Activated CD4-positive, alpha-beta memory T cell treated with anti-CD3 and anti-CD28 coated beads for 36 hours (primary cell): Measurements from ENCODE around the gene SPIRE1. TPM values are rescaled to one million over a fixed set of nuclear protein-coding genes. Genes with fewer than 3 reads are reported as not detected.
"Not testable (repeated sequence)": the region's sequence is repeated elsewhere in the genome, so short reads cannot be mapped to it uniquely, and the experiment has no call there.

ENCODE experiments used
- CTCF ChIA-PET: fragments of 350-600 bp; sonication (Branson Sonifier 250); formaldehyde crosslinking; loops from one replicate; lab custom pipeline; 2021; ENCODE audit warnings: antibody characterized with exemption, inconsistent platforms; lab: Charles Lee
- POLR2A ChIA-PET: fragments of 350-600 bp; sonication (Branson Sonifier 250); formaldehyde crosslinking; loops from one replicate; lab custom pipeline; 2021; ENCODE audit warnings: antibody characterized with exemption; lab: Charles Lee
- DNase-seq: peaks from one replicate; pipeline ENCODE4 v3.0.0-alpha.2; 2020
- H3K27ac Mint-ChIP-seq: one replicate; pipeline ENCODE4 v1.8.0; 2021; ENCODE audit warnings: mixed read lengths
- H3K27me3 Mint-ChIP-seq: one replicate; pipeline ENCODE4 v1.8.0; 2021; ENCODE audit warnings: mixed read lengths
- H3K36me3 Mint-ChIP-seq: one replicate; pipeline ENCODE4 v1.8.0; 2021; ENCODE audit warnings: mixed read lengths
- H3K4me1 Mint-ChIP-seq: one replicate; pipeline ENCODE4 v1.8.0; 2021; ENCODE audit warnings: low read depth, mixed read lengths
- H3K4me3 Mint-ChIP-seq: one replicate; pipeline ENCODE4 v1.8.0; 2021; ENCODE audit warnings: mild to moderate bottlenecking, mixed read lengths
- H3K9me3 Mint-ChIP-seq: one replicate; pipeline ENCODE4 v1.8.0; 2021; ENCODE audit warnings: mixed read lengths
- intact Hi-C: fragments of 100-400 bp; cut with micrococcal nuclease; formaldehyde crosslinking; loops from one replicate; pipeline ENCODE4 v1.15.1; 2023
- total RNA-seq, 2 experiments: library from RNA; stranded (reverse); gene quantifications; one replicate each; pipeline ENCODE4 v1.2.3, GENCODE V29; 2021

SPIRE1 gene
- total RNA-seq, 2 experiments from 2014 or later = 5.1 to 7.2 TPM

GRCh38 chr18:12645254-12645653 lies 12.7 kb downstream of the SPIRE1 start:
- no peak overlapping the region for H3K4me3 Mint-ChIP-seq
- POLR2A ChIA-PET = no interaction called here

GRCh38 chr18:12643756-12644155 lies 14.2 kb downstream of the SPIRE1 start:
- CTCF ChIA-PET, H3K9me3 Mint-ChIP-seq, POLR2A ChIA-PET: not testable (repeated sequence)

More at GRCh38 chr18:12645254-12645653, 12.7 kb downstream of the SPIRE1 start:
- intact Hi-C loops = no loop called here
- H3K27ac Mint-ChIP-seq = no peak overlapping the region
- peaks cover 4% of the 10 kb centered on the region for H3K4me1 Mint-ChIP-seq
- H3K9me3 Mint-ChIP-seq = no peaks in the 10 kb centered on the region
- CTCF ChIA-PET = no interaction called here
- no peaks in the 10 kb centered on the region for H3K36me3 Mint-ChIP-seq
- no peak for DNase-seq
- H3K27me3 Mint-ChIP-seq = peaks cover 5% of the 10 kb centered on the region

GRCh38 chr18:12640881-12641200 lies 17.1 kb downstream of the SPIRE1 start:
- H3K4me3 Mint-ChIP-seq = no peak overlapping the region
- H3K36me3 Mint-ChIP-seq = no peaks in the 10 kb centered on the region
- no peak for DNase-seq
- H3K27ac Mint-ChIP-seq = no peak overlapping the region
- intact Hi-C loops = no loop called here
- ChIA-PET CTCF (interaction anchor here (0.7 to 1.4 kb wide), 2 partner anchors 172 to 249 kb away, joined by 3 to 8 read pairs; no protein-coding TSS in a partner anchor), POLR2A (no interaction called here)
- peaks cover 6% of the 10 kb centered on the region for H3K4me1 Mint-ChIP-seq
- H3K27me3 Mint-ChIP-seq = peaks cover 7% of the 10 kb centered on the region
- H3K9me3 Mint-ChIP-seq = no peaks in the 10 kb centered on the region

More at GRCh38 chr18:12643756-12644155, 14.2 kb downstream of the SPIRE1 start:
- DNase-seq, H3K27me3 Mint-ChIP-seq, H3K36me3 Mint-ChIP-seq, H3K4me1 Mint-ChIP-seq, intact Hi-C loops, H3K4me3 Mint-ChIP-seq, H3K27ac Mint-ChIP-seq: not testable (repeated sequence)

GRCh38 chr18:12639990-12640880 lies 17.7 kb downstream of the SPIRE1 start:
- intact Hi-C loops = no loop called here
- H3K36me3 Mint-ChIP-seq = no peaks in the 10 kb centered on the region
- no peak overlapping the region for H3K27ac Mint-ChIP-seq
- no peak for DNase-seq
- H3K9me3 Mint-ChIP-seq = no peaks in the 10 kb centered on the region
- H3K27me3 Mint-ChIP-seq = peaks cover 6% of the 10 kb centered on the region
- ChIA-PET POLR2A (no interaction called here), CTCF (interaction anchor here (0.7 to 1.4 kb wide), 2 partner anchors 172 to 248 kb away, joined by 3 to 8 read pairs; no protein-coding TSS in a partner anchor)
- H3K4me3 Mint-ChIP-seq = no peak overlapping the region
- peaks cover 6% of the 10 kb centered on the region for H3K4me1 Mint-ChIP-seq

GRCh38 chr18:12638644-12639124 lies 19.2 kb downstream of the SPIRE1 start:
- Mint-ChIP-seq H3K9me3 (no peaks in the 10 kb centered on the region), H3K4me3 (no peak overlapping the region), H3K27ac (no peak overlapping the region), H3K27me3 (peaks cover 6% of the 10 kb centered on the region), H3K4me1 (peaks cover 6% of the 10 kb centered on the region), H3K36me3 (no peaks in the 10 kb centered on the region)
- ChIA-PET CTCF (interaction anchor here (0.9 kb wide), 1 partner anchor 246 kb away, joined by 3 read pairs; no protein-coding TSS in a partner anchor), POLR2A (no interaction called here)
- intact Hi-C loops = no loop called here
- no peak for DNase-seq

GRCh38 chr18:12637901-12638643 lies 19.8 kb downstream of the SPIRE1 start:
- Mint-ChIP-seq H3K4me3 (no peak overlapping the region), H3K27ac (no peak overlapping the region), H3K9me3 (no peaks in the 10 kb centered on the region), H3K36me3 (no peaks in the 10 kb centered on the region), H3K27me3 (peaks cover 6% of the 10 kb centered on the region), H3K4me1 (peaks cover 6% of the 10 kb centered on the region)
- DNase-seq = no peak
- CTCF ChIA-PET = interaction anchor here (0.9 kb wide), 1 partner anchor 246 kb away, joined by 3 read pairs; no protein-coding TSS in a partner anchor
- POLR2A ChIA-PET = no interaction called here
- intact Hi-C loops = no loop called here

GRCh38 chr18:12637393-12637792 lies 20.5 kb downstream of the SPIRE1 start:
- H3K36me3 Mint-ChIP-seq = no peaks in the 10 kb centered on the region
- no peak for DNase-seq
- H3K4me3 Mint-ChIP-seq = no peak overlapping the region
- H3K27ac Mint-ChIP-seq = no peak overlapping the region
- POLR2A ChIA-PET = no interaction called here
- intact Hi-C loops = no loop called here
- H3K4me1 Mint-ChIP-seq = peaks cover 6% of the 10 kb centered on the region
- H3K27me3 Mint-ChIP-seq = peaks cover 4% of the 10 kb centered on the region
- CTCF ChIA-PET = no interaction called here
- no peaks in the 10 kb centered on the region for H3K9me3 Mint-ChIP-seq

GRCh38 chr18:12631831-12632477 lies 26.0 kb downstream of the SPIRE1 start:
- DNase-seq = no peak
- ChIA-PET POLR2A (no interaction called here), CTCF (no interaction called here)
- H3K27me3 Mint-ChIP-seq = no peaks in the 10 kb centered on the region
- peaks cover 6% of the 10 kb centered on the region for H3K4me1 Mint-ChIP-seq
- H3K4me3 Mint-ChIP-seq = no peak overlapping the region
- H3K36me3 Mint-ChIP-seq = no peaks in the 10 kb centered on the region
- H3K9me3 Mint-ChIP-seq = no peaks in the 10 kb centered on the region
- intact Hi-C loops = no loop called here
- H3K27ac Mint-ChIP-seq = no peak overlapping the region

- Mint-ChIP-seq H3K27me3 (no peaks in the 10 kb centered on the region), H3K4me3 (no peak overlapping the region), H3K27ac (no peak overlapping the region), H3K36me3 (no peaks in the 10 kb centered on the region), H3K9me3 (no peaks in the 10 kb centered on the region), H3K4me1 (peaks cover 4% of the 10 kb centered on the region)
- intact Hi-C loops = no loop called here
- CTCF ChIA-PET = interaction anchor here (1.0 kb wide), 1 partner anchor 237 kb away, joined by 5 read pairs; no protein-coding TSS in a partner anchor
- POLR2A ChIA-PET = no interaction called here
- no peak for DNase-seq
Observed at GRCh38 chr18:12630136-12630535, 27.8 kb downstream of the SPIRE1 start.

- peaks cover 4% of the 10 kb centered on the region for H3K4me1 Mint-ChIP-seq
- H3K27ac Mint-ChIP-seq = no peak overlapping the region
Observed at GRCh38 chr18:12628706-12629702, 28.9 kb downstream of the SPIRE1 start.

GRCh38 chr18:12627199-12627598 lies 30.7 kb downstream of the SPIRE1 start:
- H3K36me3 Mint-ChIP-seq, H3K27ac Mint-ChIP-seq, intact Hi-C loops, H3K27me3 Mint-ChIP-seq, H3K9me3 Mint-ChIP-seq, DNase-seq, CTCF ChIA-PET, POLR2A ChIA-PET, H3K4me1 Mint-ChIP-seq, H3K4me3 Mint-ChIP-seq: not testable (repeated sequence)

More at GRCh38 chr18:12628706-12629702, 28.9 kb downstream of the SPIRE1 start:
- Mint-ChIP-seq H3K9me3 (no peaks in the 10 kb centered on the region), H3K36me3 (no peaks in the 10 kb centered on the region), H3K27me3 (no peaks in the 10 kb centered on the region), H3K4me3 (no peak overlapping the region)
- CTCF ChIA-PET = interaction anchor here (0.6 kb wide), 1 partner anchor 236 kb away, joined by 5 read pairs; no protein-coding TSS in a partner anchor
- intact Hi-C loops = loop anchor here (1.0 kb wide), 1 partner anchor 24 kb away; no protein-coding TSS in a partner anchor
- POLR2A ChIA-PET = no interaction called here
- no peak for DNase-seq
